Epithelial cell of prostate (primary cell): ENCODE measurements around the gene SLC39A9.
A peak's percentile ranks its signal among the peaks of the same experiment; 100 is the strongest.
"Not testable (repeated sequence)": the region's sequence is repeated elsewhere in the genome, so short reads cannot be mapped to it uniquely, and the experiment has no call there.

Source experiments
- DNase-seq: peaks from one replicate; pipeline ENCODE4 v3.0.0-alpha.2; 2011; ENCODE audit warnings: low read depth, low spot score
- H3K27ac ChIP-seq: fragments of 450-650 bp; 2 replicates; pipeline ENCODE4 v1.5.1; 2017; ENCODE audit warnings: mild to moderate bottlenecking

The SLC39A9 gene

GRCh38 chr14:69471916-69472315 lies 73.4 kb downstream of the SLC39A9 start:
- no peak overlapping the region for H3K27ac ChIP-seq
- no peak for DNase-seq

- no peak overlapping the region for H3K27ac ChIP-seq
- DNase-seq, result no peak
These were observed 74.8 kb downstream of the SLC39A9 start for GRCh38 chr14:69473260-69473659.

GRCh38 chr14:69473946-69474345 lies 75.5 kb downstream of the SLC39A9 start:
- H3K27ac ChIP-seq, result no peak overlapping the region
- DNase-seq, result no peak

GRCh38 chr14:69475194-69475818 lies 76.8 kb downstream of the SLC39A9 start:
- H3K27ac ChIP-seq, result no peak overlapping the region
- DNase-seq, result peak; percentile 5

- DNase-seq, result not testable (repeated sequence)
These were observed 78.4 kb downstream of the SLC39A9 start for GRCh38 chr14:69476824-69477450.

GRCh38 chr14:69478055-69478454 lies 79.6 kb downstream of the SLC39A9 start:
- not testable (repeated sequence) for DNase-seq, H3K27ac ChIP-seq

More at GRCh38 chr14:69476824-69477450, 78.4 kb downstream of the SLC39A9 start:
- not testable (repeated sequence) for H3K27ac ChIP-seq

- H3K27ac ChIP-seq, result no peak overlapping the region
- no peak for DNase-seq
These were observed 81.2 kb downstream of the SLC39A9 start for GRCh38 chr14:69479696-69480095.

- H3K27ac ChIP-seq, result no peak overlapping the region
- DNase-seq, result no peak
These were observed 81.6 kb downstream of the SLC39A9 start for GRCh38 chr14:69480136-69480535.

- DNase-seq, result no peak
- no peak overlapping the region for H3K27ac ChIP-seq
These were observed 83.5 kb downstream of the SLC39A9 start for GRCh38 chr14:69481815-69482568.

GRCh38 chr14:69483765-69484443 lies 85.4 kb downstream of the SLC39A9 start:
- no peak for DNase-seq

GRCh38 chr14:69484444-69485314 lies 86.2 kb downstream of the SLC39A9 start, which contains the start of gene PLEKHD1:
Gene PLEKHD1 (plus strand): TSS chr14:69484728. CDS start chr14:69484966, 238 bp downstream.
- no peak for DNase-seq

More at GRCh38 chr14:69483765-69484443, 85.4 kb downstream of the SLC39A9 start:
- no peak overlapping the region for H3K27ac ChIP-seq

GRCh38 chr14:69485315-69485660 lies 86.8 kb downstream of the SLC39A9 start:
- DNase-seq, result no peak
- no peak overlapping the region for H3K27ac ChIP-seq

More at GRCh38 chr14:69484444-69485314, 86.2 kb downstream of the SLC39A9 start, which contains the start of gene PLEKHD1:
- H3K27ac ChIP-seq, result no peak within 1 kb of the TSS

GRCh38 chr14:69485701-69486100 lies 87.2 kb downstream of the SLC39A9 start:
- no peak for DNase-seq
- H3K27ac ChIP-seq, result no peak overlapping the region

- no peak for DNase-seq
- no peak overlapping the region for H3K27ac ChIP-seq
These were observed 88.7 kb downstream of the SLC39A9 start for GRCh38 chr14:69487226-69487625.

GRCh38 chr14:69487771-69488170 lies 89.3 kb downstream of the SLC39A9 start:
- no peak overlapping the region for H3K27ac ChIP-seq
- DNase-seq, result no peak

GRCh38 chr14:69489495-69489894 lies 91.0 kb downstream of the SLC39A9 start:
- DNase-seq, result no peak
- no peak overlapping the region for H3K27ac ChIP-seq

- no peak for DNase-seq
- H3K27ac ChIP-seq, result no peak overlapping the region
These were observed 91.9 kb downstream of the SLC39A9 start for GRCh38 chr14:69490219-69490918.

GRCh38 chr14:69491193-69491592 lies 92.7 kb downstream of the SLC39A9 start:
- no peak for DNase-seq
- H3K27ac ChIP-seq, result no peak overlapping the region

GRCh38 chr14:69493038-69493437 lies 94.5 kb downstream of the SLC39A9 start:
- DNase-seq, result no peak
- H3K27ac ChIP-seq, result no peak overlapping the region
